GM19452 (cell line): ENCODE results near the gene ANKRD62.
"Not testable (repeated sequence)": the region's sequence is repeated elsewhere in the genome, so short reads cannot be mapped to it uniquely, and the experiment has no call there.

Experiments used
- ATAC-seq: cut with Tn5 transposase; IDR thresholded peaks from one replicate; pipeline ENCODE4 v1.9.1; 2021; ENCODE audit not compliant: unreplicated experiment

Gene ANKRD62

DNA sequence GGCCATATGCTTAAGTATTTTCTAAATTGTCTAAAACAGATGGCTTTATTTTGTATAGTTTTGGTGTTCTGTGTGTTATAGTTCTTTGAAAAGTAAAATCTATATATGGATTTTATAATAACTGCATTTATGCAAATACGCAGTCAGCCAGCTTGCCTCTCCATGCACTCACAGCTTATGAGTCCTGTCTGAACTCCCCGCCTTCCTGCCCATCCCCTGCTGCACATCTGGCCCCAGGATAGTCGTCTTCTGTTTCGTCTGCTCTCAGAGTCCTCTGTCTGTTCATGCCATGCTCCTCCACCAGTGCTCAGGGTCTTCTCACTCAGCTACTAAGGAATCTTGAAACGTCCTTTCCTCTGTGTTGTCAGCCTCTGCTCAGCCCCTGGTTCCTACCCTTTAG, 28.2 kb upstream of the ANKRD62 start:
- ATAC-seq = no peak

DNA sequence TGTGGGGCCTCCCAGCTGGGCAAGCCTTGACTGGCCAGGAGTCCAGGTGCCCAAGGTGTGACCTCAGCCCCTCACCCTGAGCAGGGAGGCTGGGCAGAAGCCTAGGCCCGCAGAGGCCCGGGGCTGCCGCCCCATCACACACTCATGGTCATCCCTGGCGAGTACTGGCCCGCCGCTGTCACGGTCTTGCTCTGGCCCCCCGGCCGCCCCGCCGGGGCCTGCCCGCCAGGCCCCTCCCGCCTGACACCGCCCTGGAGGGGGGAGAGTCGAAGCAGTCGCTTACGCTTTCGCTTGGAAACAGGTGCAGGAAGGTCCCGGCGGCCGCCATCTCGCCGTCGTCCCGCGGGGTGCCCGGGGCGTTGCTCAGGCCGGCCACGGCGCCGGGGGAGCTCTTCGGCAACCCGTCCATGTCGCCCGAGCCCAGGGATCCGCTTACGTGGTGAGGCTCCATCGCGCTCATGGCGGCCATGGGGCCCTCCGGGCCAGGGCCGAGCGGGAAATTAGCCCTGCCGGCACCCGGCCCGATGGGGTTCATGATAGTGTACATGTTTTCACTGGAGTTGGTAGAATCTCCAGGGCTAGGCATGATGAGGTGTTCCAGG, 26.6 kb upstream of the ANKRD62 start:
- no peak for ATAC-seq

DNA sequence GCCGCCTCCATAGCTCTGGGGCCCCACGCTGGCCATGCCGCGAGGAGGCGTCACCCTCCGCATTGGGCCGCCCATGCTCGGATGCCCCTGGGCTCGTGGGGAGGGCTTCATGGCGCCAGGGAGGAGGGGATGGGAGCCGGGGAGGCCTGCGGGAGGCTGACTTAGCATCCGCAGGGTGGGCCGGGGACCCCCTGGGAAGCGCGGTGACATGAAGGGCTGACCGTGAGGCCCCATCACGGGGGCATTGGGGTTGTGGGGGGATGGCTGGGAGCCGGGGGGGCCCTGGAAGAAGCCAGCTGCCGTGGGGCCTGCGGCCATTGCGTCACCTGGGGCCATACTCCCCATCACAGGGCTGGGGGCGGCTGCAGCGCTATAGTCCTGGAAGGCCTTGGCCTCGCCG, 26.0 kb upstream of the ANKRD62 start:
- no peak for ATAC-seq

DNA sequence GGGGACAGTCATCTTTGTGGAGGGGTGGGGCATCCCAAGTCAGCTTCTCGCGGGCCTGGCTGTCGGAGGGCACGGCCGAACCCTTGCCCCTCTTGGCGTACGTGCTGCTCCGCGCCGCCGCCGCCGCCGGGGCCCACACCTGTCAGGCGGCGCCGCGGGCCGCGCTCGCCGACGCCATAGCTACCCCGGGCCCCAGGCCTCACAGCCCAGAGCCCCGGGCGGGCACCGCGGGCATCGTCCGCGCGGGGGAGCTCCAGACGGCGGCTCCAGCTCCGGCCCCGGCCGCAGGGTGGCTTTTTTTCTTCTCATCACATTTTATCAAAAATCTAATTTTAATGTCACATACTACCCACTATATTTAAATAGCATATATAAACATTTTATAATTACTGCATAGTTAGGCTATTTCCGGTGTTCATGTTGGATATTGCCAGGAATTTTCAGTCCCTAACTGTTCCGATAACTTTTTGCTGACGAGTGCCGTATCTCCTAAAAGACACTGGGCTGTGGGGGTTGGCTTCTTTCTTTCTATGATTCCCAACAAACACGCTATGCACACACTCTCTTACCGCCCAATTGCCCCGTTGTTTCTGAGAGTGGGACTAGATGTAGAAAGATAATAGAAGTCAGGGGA, 25.2 kb upstream of the ANKRD62 start:
- ATAC-seq = not testable (repeated sequence)

DNA sequence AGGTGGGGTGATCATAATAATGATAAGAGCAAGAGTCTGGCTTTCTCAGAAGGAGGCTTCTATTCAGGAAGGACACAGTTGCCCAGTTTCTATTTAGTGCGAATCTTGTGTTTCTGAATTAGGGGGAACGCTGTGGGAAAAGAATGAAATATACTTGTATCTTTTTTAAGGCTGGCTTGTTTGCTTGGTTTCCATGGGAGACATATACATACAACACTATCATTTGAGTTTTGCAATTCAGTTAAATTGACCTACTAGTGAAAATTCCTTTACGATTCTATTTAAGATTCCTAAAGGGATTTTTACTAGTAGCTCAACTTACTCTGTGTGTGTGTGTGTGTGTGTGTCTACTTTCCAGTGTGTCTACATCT, 24.7 kb upstream of the ANKRD62 start:
- ATAC-seq = no peak

DNA sequence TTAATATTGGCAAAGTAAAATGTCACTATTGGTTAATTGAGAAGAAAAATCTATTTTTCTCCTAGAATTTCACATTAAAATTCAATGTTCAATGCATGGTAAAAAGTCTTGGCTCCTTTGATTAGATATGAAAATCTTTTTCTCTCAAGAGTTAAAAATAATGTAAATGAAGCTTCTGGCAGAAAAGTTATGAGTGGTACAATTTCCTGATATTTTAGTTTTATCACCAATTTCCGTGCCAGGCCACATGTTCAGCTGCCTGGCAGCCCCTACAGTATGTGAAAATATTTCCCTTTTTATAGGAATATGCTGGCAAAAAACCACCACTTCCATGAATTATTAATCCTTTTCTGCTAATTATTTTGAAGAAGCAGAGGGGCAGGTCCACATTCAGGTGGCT, 22.6 kb upstream of the ANKRD62 start:
- not testable (repeated sequence) for ATAC-seq

DNA sequence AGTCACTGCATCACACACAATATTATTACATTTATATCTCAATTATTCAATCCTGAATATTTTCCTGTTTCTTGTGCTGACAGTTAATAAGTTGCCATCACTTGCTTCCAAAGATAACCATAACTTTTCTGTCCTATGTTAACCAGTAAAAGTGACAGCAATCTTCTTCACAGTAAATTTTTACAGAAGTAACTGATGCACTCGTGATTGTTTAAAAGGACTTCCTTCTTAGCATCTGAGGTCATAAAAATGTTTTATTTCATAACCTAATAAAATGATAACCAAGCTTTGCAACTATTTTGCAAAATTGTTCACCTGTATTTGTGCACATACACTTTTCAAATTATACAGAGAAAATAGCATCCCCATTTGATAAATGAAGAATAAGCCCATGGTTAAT, 20.6 kb upstream of the ANKRD62 start:
- ATAC-seq = no peak

DNA sequence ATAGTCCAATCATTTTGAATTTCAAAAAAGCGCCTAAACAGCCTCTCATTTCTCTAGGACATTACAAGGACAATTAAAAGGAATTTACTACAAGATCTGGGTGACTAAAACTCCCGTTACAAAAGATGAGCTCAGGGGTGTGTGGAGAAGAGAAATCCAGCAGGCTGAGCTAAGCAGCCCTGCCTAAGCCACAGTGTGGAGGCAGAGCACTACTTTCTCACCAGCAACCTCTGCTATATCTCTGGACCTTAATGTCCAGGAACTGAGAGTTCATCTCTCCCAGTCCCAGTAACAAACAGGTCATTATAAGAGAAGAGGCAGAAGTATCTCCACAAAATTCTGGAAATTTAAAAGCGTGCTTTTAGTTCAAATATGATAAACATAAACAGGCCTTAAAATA, 18.9 kb upstream of the ANKRD62 start:
- no peak for ATAC-seq

DNA sequence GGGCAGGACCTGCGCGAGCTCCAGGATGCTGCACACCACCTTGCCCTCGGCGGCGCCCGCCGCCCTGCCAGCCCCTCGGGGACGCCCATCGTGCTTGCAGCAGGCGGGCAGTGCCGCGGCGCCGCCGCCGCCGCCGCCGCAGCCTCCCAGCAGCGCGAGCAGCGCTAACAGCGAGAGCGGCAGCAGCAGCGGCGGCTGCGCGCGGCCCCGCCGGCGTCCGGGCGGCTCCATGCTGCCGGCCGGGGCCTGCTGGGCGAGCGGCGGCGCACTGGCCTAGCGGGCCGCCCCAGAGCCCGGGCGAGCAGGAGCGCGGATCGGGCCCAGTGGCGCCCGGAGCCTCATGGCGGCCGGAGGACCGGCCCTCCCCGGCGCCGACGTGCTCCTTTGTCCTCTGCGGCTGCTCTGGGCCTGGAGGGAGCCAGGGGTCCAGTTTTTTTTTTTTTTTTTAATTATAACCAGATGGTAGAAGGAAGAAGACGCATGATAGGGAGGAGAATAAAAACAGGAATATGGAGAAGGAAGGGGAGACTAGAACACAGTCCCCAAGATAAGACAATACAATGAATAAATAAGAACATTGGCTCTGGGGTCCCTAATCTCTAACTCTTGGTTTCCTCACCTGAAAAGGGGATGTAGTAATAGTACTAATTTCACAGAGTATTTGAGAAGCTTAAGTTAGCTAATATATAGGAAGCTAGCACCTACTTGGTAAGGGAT, 17.1 kb upstream of the ANKRD62 start:
- no peak for ATAC-seq

DNA sequence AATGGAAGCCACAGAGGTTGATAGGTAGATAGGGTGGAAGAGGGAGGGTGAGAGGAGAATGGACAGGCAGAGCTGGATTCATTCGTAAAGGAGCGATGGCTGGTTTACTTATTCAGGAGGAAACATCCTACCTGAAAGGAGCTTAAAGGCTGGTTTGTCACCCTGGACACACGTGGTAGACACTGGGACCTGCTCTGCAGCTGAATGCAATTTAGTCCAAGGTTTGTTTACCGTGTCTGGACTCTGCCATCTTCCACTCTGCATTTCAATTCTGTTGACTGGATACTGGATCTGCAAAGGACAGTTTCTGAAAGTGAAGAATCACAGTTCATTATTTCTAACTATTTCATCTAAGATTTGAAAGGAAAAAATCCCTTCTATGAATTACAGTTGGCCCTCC, 15.6 kb upstream of the ANKRD62 start:
- ATAC-seq = not testable (repeated sequence)

DNA sequence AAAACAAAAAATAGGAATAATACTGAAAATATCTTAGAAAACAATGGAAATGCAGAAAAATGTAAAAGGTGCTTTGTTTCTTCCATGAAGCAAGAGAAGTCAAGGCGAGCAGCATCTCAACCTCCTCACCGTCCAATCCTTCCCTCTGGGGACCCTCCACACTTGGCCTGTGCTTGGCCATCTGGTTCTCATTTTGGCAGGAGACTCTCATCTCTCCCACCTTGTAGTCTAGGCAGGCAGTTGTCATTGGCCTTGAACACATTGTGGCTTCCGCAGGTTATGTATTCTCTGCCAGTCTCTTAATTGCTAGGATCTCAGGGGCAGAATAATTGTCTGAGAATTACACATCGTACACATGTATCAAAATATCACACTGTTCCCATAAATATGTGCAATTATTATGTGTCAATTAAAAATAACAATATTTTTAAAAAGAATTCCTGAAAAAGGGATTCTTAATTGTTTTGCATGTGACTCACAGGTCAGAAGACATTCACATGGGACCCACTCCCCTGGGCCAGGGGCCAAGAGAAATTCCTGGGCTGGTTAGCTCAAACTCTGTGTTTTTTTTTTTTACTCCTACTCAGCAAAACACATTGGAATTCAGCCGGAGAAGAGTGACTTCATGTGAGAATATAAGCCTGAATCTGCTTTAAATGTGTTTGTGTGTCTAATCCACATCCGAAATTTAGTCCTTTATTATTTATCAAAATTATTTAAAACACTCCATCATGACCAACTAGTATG, 14.0 kb upstream of the ANKRD62 start:
- ATAC-seq = no peak

DNA sequence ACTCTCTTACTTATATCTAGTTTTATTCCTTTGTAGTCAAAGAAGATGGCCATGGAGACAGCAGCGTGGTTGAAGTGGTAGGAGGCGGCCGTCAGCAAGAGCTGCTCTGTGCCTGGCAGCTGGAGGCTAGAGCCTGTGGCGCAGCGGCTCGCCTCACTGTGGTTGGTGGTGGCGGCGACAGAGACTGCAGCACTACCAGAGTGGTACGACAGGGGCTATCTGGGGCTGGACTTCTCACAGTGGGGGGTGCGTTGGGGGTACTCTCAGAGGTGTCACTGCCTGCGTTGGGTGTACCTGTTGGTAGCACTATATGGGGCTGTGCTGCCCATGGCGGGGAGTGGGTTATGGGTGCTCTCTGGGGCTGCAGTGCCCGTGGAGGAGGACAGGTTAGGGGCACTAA, 8.5 kb upstream of the ANKRD62 start:
- ATAC-seq = no peak

DNA sequence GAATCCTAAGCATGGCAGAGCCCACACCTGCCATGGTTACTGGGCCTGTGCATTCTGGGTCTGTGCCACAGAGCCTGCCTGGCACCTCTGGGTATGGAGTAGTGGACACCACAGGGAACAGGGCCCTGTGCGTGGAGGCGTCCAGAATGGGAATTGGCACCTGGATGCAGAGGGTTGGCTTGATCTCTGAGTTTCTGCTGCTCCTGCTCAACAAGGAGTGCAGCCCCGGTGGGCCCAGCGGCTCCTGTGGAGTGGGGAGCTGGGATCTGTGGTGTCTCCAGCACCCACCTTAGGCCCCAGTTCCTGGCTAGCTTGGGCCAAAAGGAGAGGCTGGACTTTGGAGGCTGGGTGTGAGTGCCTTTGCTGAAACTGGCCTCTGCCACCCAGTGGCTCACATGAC, 7.9 kb upstream of the ANKRD62 start:
- no peak for ATAC-seq

DNA sequence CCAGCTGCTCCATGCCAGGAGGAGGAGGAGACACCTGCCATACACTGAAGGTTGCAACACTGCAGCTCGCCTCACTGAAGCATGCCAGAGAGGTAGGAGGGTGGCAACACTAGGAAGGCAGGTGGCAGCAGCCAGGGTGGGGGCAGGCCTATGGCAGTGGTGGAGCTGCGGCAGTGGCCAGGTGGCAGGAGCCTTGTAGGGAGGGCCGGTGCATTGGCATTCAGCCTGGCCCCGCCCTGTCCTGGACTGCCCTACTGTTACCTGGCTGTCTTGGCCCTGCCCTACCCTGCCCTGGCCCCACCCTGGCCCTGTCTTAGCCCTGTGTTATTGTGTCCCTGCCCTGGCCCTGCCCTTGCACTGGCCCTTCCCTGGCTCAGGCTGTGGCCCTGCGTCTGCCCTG, 7.4 kb upstream of the ANKRD62 start:
- ATAC-seq = no peak

DNA sequence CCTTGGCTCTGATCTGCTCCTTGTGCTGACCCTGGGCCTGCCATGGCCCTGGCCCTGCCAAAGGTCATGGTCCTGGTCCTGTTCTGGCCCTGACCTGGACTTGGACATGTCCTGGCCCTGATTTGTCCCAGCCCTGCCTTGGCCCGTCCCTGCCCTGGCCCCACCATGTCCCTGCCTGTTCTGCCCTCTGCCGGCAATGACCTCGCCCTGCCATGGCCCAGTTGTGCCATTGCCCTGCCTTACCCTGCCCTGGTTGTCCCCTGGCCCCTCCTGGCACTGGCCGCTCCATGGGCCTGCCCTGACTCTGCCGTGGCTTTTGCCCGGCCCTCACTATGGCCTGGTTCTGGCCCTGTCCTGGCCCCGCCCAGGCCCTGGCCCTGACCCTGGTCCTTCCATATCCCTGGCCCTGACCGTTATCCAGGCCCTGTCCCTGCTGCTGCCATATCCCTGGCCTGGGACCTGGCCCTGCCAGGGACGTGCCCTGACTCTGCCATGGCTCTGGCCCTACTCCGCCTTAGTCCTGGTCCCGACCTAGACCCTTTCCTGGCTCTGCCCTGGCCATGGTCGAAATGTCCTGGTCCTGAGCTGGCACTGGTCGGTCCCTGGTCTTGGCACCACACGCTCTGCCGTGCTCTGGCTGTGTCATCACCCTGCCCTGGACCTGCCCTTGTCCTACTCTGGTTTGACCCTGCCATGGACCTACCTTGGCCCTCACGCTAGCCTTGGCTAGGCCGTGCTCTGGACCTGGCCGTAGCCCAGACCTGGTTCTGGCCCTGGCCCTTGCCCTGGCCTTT, 6.8 kb upstream of the ANKRD62 start:
- ATAC-seq = no peak

DNA sequence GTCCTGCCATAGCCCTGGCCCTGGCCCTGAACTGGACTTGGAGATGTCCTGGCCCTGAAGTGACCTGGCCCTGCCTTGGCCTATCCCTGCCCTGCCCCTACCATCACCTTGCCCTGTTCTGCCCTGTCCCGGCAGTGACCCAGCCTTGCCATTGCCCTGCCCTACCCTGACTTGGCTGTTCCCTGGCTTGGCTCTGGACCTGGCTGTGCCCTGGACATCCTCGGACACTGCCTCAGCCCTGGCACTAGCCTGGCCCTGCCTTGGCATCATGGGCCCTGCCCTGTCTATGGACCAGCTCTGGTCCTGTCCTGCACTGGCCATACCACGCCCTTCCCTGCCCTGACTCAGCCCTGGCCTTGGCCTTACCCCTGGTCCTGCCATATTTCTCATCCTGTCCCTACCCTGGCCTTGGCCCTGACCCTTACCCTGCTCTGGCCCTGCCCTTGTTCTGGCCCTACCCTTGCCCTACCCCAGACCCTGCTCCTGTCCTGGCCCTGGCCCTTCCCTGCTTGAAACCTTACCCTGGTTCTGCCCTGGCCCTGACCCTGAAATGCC, 6.1 kb upstream of the ANKRD62 start:
- ATAC-seq = no peak

DNA sequence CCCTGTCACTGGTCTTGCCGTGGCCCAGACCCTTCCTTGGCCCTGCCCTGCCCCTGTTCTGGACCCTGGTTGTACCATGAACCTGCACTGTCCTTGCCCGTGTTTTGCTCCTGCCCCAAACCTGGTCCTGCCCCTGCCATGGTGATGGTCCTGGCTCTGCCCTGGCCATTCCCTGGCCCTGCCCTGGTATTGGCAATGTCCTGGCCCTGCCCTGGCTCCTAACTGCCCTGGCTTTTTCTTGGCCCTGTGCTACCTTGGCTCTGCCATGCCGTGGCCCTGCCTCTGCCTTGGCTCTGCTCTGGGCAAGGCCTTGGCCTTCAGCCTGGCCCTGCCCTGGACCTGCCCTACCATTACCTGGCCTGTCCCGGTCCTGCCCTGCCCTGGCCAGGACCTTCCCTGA, 5.5 kb upstream of the ANKRD62 start:
- ATAC-seq = no peak

DNA sequence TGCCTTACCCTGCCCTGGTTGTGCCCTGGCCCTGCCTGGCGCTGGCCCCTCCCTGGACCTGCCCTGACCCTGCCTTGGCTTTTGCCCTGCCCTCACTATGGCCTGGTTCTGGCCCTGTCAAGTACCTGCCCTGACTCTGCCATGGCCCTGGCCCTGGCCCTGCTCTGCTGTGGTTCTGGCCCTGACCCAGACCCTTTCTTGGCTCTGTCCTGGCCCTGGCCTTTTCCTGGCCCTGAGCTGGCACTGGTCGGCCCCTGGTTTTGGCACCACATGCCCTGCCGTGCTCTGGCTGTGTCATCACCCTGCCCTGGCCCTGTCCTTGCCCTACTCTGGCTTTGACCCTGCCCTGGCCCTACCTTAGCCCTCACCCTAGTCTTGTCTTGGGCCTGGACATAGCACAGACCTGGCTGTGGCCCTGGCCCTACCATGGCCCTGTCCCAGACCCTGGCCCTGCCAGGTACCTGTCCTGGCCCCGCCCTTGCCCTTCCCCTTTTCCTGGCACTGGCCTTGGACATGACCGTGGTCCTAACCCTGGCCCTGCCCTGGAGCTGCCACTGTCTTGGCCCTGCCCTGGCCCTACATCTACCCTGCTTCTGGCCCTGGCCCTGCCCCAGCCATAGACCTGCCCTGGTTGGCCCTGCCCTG, 4.8 kb upstream of the ANKRD62 start:
- no peak for ATAC-seq

DNA sequence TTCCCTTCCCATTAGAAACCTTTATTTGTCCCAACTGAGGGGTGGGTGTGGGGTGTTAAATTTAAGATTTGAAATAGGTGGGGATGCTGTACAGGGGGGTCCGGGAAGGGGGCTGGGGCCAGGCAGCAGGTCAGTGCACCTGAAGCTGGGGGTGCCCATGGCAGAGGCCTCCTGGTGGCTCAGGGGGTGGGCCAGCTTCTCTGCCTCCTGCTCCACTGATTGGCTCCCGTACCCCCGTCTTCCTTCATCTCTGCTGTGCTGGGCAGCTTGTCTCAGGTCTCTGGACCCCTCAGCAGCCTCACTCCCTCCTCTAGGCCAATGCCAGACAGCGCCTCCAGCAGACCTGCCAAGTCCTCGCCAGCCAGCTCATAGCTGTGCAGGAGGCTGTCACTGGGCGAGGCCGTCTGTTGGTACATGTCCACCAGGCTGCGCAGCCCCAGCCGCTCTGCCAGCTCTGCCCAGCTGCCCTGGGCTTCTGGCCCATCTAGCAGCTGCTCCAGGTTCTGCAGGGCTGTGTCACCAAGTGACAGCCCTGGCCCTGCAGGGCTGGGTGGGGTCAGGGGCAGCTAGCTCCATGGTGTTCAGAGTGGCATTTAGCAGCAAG, 2.0 kb upstream of the ANKRD62 start:
- no peak for ATAC-seq
